H1 (cell line): ENCODE measurements around the gene CTSH. TPM values are rescaled to one million over a fixed set of nuclear protein-coding genes. Genes with fewer than 3 reads are reported as not detected.
"Not testable (repeated sequence)": the region's sequence is repeated elsewhere in the genome, so short reads cannot be mapped to it uniquely, and the experiment has no call there.

Source experiments
- CTCF ChIA-PET: fragments of 300-600 bp; sonication (Branson Sonifier 250); formaldehyde crosslinking; loops from one replicate; lab custom pipeline; 2021; ENCODE audit not compliant: partially characterized antibody; lab: Charles Lee
- POLR2A ChIA-PET: fragments of 300-600 bp; sonication (Branson Sonifier 250); formaldehyde crosslinking; loops from one replicate; lab custom pipeline; 2021; ENCODE audit warnings: inconsistent platforms; ENCODE audit not compliant: partially characterized antibody; lab: Charles Lee
- DNase-seq, 2 experiments: peaks; one replicate each; pipeline versions ENCODE4 v3.0.0 to v3.0.0-alpha.2; 2010 to 2022; ENCODE audit warnings: low spot score in 2 of 2, low read depth in 1 of 2, mixed read lengths in 1 of 2
- FAIRE-seq: peaks from 2 replicates; lab custom pipeline; 2011; peaks lifted over from hg19 to GRCh38; lab: Jason Lieb, UNC
- H2AFZ ChIP-seq: 2 replicates; pipeline ENCODE4 v1.8.1; 2012; ENCODE audit warnings: low read length, inconsistent platforms
- H2AK5ac ChIP-seq: 2 replicates; pipeline ENCODE4 v1.6.1; 2013; ENCODE audit warnings: low read depth, low read length
- H2BK120ac ChIP-seq: replicated peaks from 2 replicates; pipeline ENCODE3; 2013; ENCODE audit warnings: low read depth, low read length, inconsistent platforms
- H2BK12ac ChIP-seq: 2 replicates; pipeline ENCODE4 v1.6.1; 2013; ENCODE audit warnings: low read depth, low read length
- H2BK15ac ChIP-seq: 2 replicates; pipeline ENCODE4 v1.6.1; 2013; ENCODE audit warnings: low read length
- H2BK20ac ChIP-seq: 2 replicates; pipeline ENCODE4 v1.6.1; 2013; ENCODE audit warnings: low read length
- H2BK5ac ChIP-seq: 2 replicates; pipeline ENCODE4 v1.6.1; 2013; ENCODE audit warnings: low read depth, low read length
- H3K14ac ChIP-seq: 2 replicates; pipeline ENCODE4 v1.6.1; 2013; ENCODE audit warnings: inconsistent platforms; ENCODE audit not compliant: insufficient read length
- H3K18ac ChIP-seq: 2 replicates; pipeline ENCODE4 v1.6.1; 2013; ENCODE audit warnings: low read length; ENCODE audit errors: extremely low read depth
- H3K23ac ChIP-seq: 2 replicates; pipeline ENCODE4 v1.6.1; 2013; ENCODE audit warnings: inconsistent platforms; ENCODE audit not compliant: insufficient read length
- H3K23me2 ChIP-seq: 2 replicates; pipeline ENCODE4 v1.6.1; 2013; ENCODE audit warnings: low read depth, low read length
- H3K27ac ChIP-seq: 2 replicates; pipeline ENCODE4 v1.6.1; 2011; ENCODE audit warnings: low read depth, low read length, inconsistent platforms
- H3K27me3 ChIP-seq, 4 experiments: replicated peaks in 1 of 4; 1 replicate in 1 of 4; 2 replicates in 3 of 4; pipeline versions ENCODE4 v1.6.1 to v1.8.1; 2011 to 2013; ENCODE audit warnings: low read length in 3 of 4, mild to moderate bottlenecking in 3 of 4, inconsistent platforms in 2 of 4, mixed read lengths in 2 of 4, moderate library complexity in 1 of 4; ENCODE audit not compliant: control insufficient read depth in 3 of 4, insufficient read depth in 3 of 4; ENCODE audit errors: extremely low read depth in 1 of 4
- H3K36me3 ChIP-seq, 4 experiments: 2 replicates each; pipeline versions ENCODE4 v1.6.1 to v1.8.1; 2011 to 2013; ENCODE audit warnings: mild to moderate bottlenecking in 4 of 4, low read length in 3 of 4, moderate library complexity in 2 of 4, control low read depth in 1 of 4, inconsistent platforms in 1 of 4; ENCODE audit not compliant: insufficient read depth in 4 of 4, control insufficient read depth in 2 of 4
- H3K4ac ChIP-seq: replicated peaks from 2 replicates; pipeline ENCODE3; 2013; ENCODE audit warnings: low read length, low read depth, mixed read lengths, inconsistent platforms; ENCODE audit not compliant: insufficient read length
- H3K4me1 ChIP-seq, 4 experiments: replicated peaks in 1 of 4; 1 replicate in 1 of 4; 2 replicates in 3 of 4; pipeline versions ENCODE4 v1.6.1 to v1.8.1; 2011 to 2013; ENCODE audit warnings: low read length in 3 of 4, inconsistent platforms in 2 of 4, mixed read lengths in 1 of 4; ENCODE audit not compliant: insufficient read depth in 4 of 4, control insufficient read depth in 3 of 4
- H3K4me2 ChIP-seq, 2 experiments: 2 replicates each; pipeline versions ENCODE4 v1.6.1 to v1.8.1; 2011 to 2013; ENCODE audit warnings: low read depth in 2 of 2, low read length in 2 of 2, control low read depth in 1 of 2, inconsistent platforms in 1 of 2, mild to moderate bottlenecking in 1 of 2; ENCODE audit not compliant: insufficient read depth in 1 of 2
- H3K4me3 ChIP-seq, 4 experiments: fragments of 200-600, 300-600 bp in 1 of 4; sonication (generic), shearing (Covaris generic), sonication (Bioruptor Twin) in 1 of 4; 2 replicates each; pipeline versions ENCODE4 v1.5.1 to v1.8.1; 2011 to 2016; ENCODE audit warnings: low read length in 4 of 4, low read depth in 3 of 4, control low read depth in 2 of 4, inconsistent platforms in 2 of 4, mild to moderate bottlenecking in 2 of 4, mixed read lengths in 1 of 4, moderate library complexity in 1 of 4; ENCODE audit not compliant: insufficient read depth in 2 of 4; ENCODE audit errors: extremely low read depth in 1 of 4
- H3K56ac ChIP-seq: replicated peaks from 2 replicates; pipeline ENCODE3; 2013; ENCODE audit warnings: low read depth, mild to moderate bottlenecking, mixed read lengths, low read length, inconsistent platforms; ENCODE audit not compliant: insufficient read length
- H3K79me1 ChIP-seq: 2 replicates; pipeline ENCODE4 v1.6.1; 2013; ENCODE audit warnings: low read depth, low read length, control low read depth
- H3K79me2 ChIP-seq, 2 experiments: 2 replicates each; pipeline versions ENCODE4 v1.6.1 to v1.8.1; 2012 to 2013; ENCODE audit warnings: low read length in 2 of 2, mild to moderate bottlenecking in 2 of 2, inconsistent platforms in 1 of 2; ENCODE audit not compliant: insufficient read depth in 2 of 2, control insufficient read depth in 1 of 2
- H3K9ac ChIP-seq, 4 experiments: replicated peaks in 1 of 4; 1 replicate in 1 of 4; 2 replicates in 3 of 4; pipeline versions ENCODE4 v1.6.1 to v1.8.1; 2011 to 2013; ENCODE audit warnings: low read depth in 3 of 4, low read length in 3 of 4, control low read depth in 2 of 4, mild to moderate bottlenecking in 2 of 4, moderate library complexity in 2 of 4, inconsistent platforms in 1 of 4; ENCODE audit errors: extremely low read depth in 1 of 4
- H3K9me3 ChIP-seq, 2 experiments: 2 replicates each; pipeline versions ENCODE4 v1.6.1 to v1.8.1; 2012 to 2013; ENCODE audit warnings: mild to moderate bottlenecking in 2 of 2, moderate library complexity in 2 of 2, control low read depth in 1 of 2, inconsistent platforms in 1 of 2, low read depth in 1 of 2, low read length in 1 of 2, mixed read lengths in 1 of 2; ENCODE audit not compliant: insufficient read depth in 2 of 2
- H4K20me1 ChIP-seq, 2 experiments: replicated peaks in 1 of 2; 2 replicates each; pipeline versions ENCODE3 to v1.8.1; 2011 to 2013; ENCODE audit warnings: inconsistent platforms in 2 of 2, low read length in 2 of 2, mild to moderate bottlenecking in 1 of 2; ENCODE audit not compliant: insufficient read depth in 2 of 2, control insufficient read depth in 1 of 2
- H4K5ac ChIP-seq: 2 replicates; pipeline ENCODE4 v1.6.1; 2013; ENCODE audit warnings: low read length, low read depth, mixed read lengths, inconsistent platforms; ENCODE audit not compliant: insufficient read length
- H4K8ac ChIP-seq: 2 replicates; pipeline ENCODE4 v1.8.0; 2013; ENCODE audit warnings: mild to moderate bottlenecking, moderate library complexity, low read length, inconsistent platforms; ENCODE audit not compliant: insufficient read depth; ENCODE audit errors: extremely low read depth
- H4K91ac ChIP-seq: replicated peaks from 2 replicates; pipeline ENCODE3; 2013; ENCODE audit warnings: low read length, mixed read lengths, inconsistent platforms; ENCODE audit not compliant: insufficient read length
- WGBS, 2 experiments: shearing (Covaris generic) in 1 of 2; methylation state at CpG; one replicate each; pipeline versions ENCODE4 v1.1.6 to v1.1.7; 2013 to 2015; ENCODE audit warnings: low lambda C conversion rate in 2 of 2, mixed read lengths in 2 of 2, inconsistent platforms in 1 of 2, low coverage in 1 of 2, missing lambda C conversion rate in 1 of 2; ENCODE audit not compliant: insufficient replicate concordance in 2 of 2, insufficient coverage in 1 of 2, insufficient read length in 1 of 2; ENCODE audit errors: extremely low coverage in 1 of 2, missing lambda C conversion rate in 1 of 2; 5-methylcytosine and 5-hydroxymethylcytosine counted together
- polyA plus RNA-seq, 7 experiments: library from polyadenylated mRNA; depleted of rRNA in 3 of 7; stranded (reverse) in 5 of 7; unstranded in 2 of 7; fragments of >200 nt in 5 of 7; fragments of 200-250 nt in 2 of 7; gene quantifications; 1 replicate in 5 of 7; 2 replicates in 1 of 7; 4 replicates in 1 of 7; pipeline versions ENCODE4 v1.2.1 to v1.2.3, GENCODE V29; 2011 to 2013; ENCODE audit warnings: missing spikeins in 2 of 7, mixed read lengths in 2 of 7
- small RNA-seq: library from polyadenylated mRNA; stranded (forward); fragments of <200 nt; extraction: miRNeasy Mini kit (QIAGEN cat#:217004); gene quantifications from one replicate; pipeline ENCODE3, GENCODE V24; 2013; ENCODE audit not compliant: insufficient read depth
- total RNA-seq: library from RNA; stranded (reverse); fragmentation: NEBNext Ultra II Directional; extraction: Animal tissue kit (Norgen Biotek cat#: 25700); gene quantifications from 2 replicates; pipeline ENCODE4 v1.2.1, GENCODE V29; 2021

CTSH gene
- total and polyA plus RNA-seq, 2 of the 8 experiments (the other 6 are each of a cell fraction or from before 2014, with no cell fraction given), result 34.0 to 36.8 TPM

- peak overlapping the region; percentile 70 to 98 (median 71); a peak in 6 of 8 replicates for H3K4me3 ChIP-seq
- not testable (repeated sequence) for H2AFZ ChIP-seq, H3K14ac ChIP-seq, H2BK120ac ChIP-seq, H4K5ac ChIP-seq, H4K91ac ChIP-seq, H3K27me3 ChIP-seq, H4K8ac ChIP-seq, H3K23me2 ChIP-seq, H3K4ac ChIP-seq, DNase-seq, H3K9me3 ChIP-seq, H3K18ac ChIP-seq, H2BK15ac ChIP-seq, H3K56ac ChIP-seq, H3K23ac ChIP-seq, H3K36me3 ChIP-seq, H3K79me1 ChIP-seq, H2BK20ac ChIP-seq, H2AK5ac ChIP-seq, H3K4me1 ChIP-seq, FAIRE-seq
- peak overlapping the region in 1 of 4 experiments; percentile 72; a peak in 2 of 7 replicates for H3K9ac ChIP-seq
- ChIA-PET CTCF (interaction anchor here (0.7 to 4.2 kb wide), 6 partner anchors 11 to 160 kb away, joined by 3 to 21 read pairs (median 4); partner anchors contain the start of gene ADAMTS7), POLR2A (interaction anchor here (0.6 to 5.4 kb wide), 13 partner anchors 9 to 603 kb away, joined by 3 to 59 read pairs (median 6); partner anchors contain the start of genes ADAMTS7 and CTSH)
- peaks cover 29 to 35% of the 10 kb centered on the region in 2 experiments for H3K79me2 ChIP-seq
- H4K20me1 ChIP-seq, result peaks cover 14 to 23% of the 10 kb centered on the region in 2 experiments
- peak overlapping the region; percentile 78 to 87 for H3K4me2 ChIP-seq
- peak overlapping the region; percentile 90 for H2BK5ac ChIP-seq
- H3K27ac ChIP-seq, result peak overlapping the region; percentile 90
- peak overlapping the region; percentile 4; the same call in 1 of the 2 replicates for H2BK12ac ChIP-seq
- WGBS, 2 experiments, result 84% methylated on average over 22 of the region's 24 CpGs; no CpG with 5 or more reads in 1 of the 2 experiments
Measured at GRCh38 chr15:78871483-78872127, 73.2 kb downstream of the CTSH start.

Small RNA genes lying within 50 kb of the gene (small RNA-seq; reads per million reads assigned to genes)
- not detected for gene RNU6-415P

Other genes with a start within 250 kb of the CTSH start
- 43.1 and 45.2 TPM in 2 replicates for gene ADAMTS7, start 133.6 kb downstream of the CTSH start, total RNA-seq
- gene ADAMTS7, start 133.6 kb downstream of the CTSH start, polyA plus RNA-seq (2011; rRNA removed), result 27.9 and 54.6 TPM in 2 replicates
- gene MORF4L1, start 72.2 kb downstream of the CTSH start, total RNA-seq, result 533 and 562 TPM in 2 replicates
- 127 and 260 TPM in 2 replicates for gene MORF4L1, start 72.2 kb downstream of the CTSH start, polyA plus RNA-seq (2011; rRNA removed)
- gene RASGRF1, start 145.7 kb upstream of the CTSH start, total RNA-seq, result 0.34 and 0.67 TPM in 2 replicates
- gene RASGRF1, start 145.7 kb upstream of the CTSH start, polyA plus RNA-seq (2011; rRNA removed), result 0.42 and 0.61 TPM in 2 replicates